DND-41 (cell line): ENCODE results near the gene ERV3-1.
"Not testable (repeated sequence)": the region's sequence is repeated elsewhere in the genome, so short reads cannot be mapped to it uniquely, and the experiment has no call there.

ENCODE experiments used
- ATAC-seq: fragments of 200-7000 bp; cut with Tn5 transposase; 3 replicates; pipeline ENCODE4 v1.9.1; 2021; ENCODE audit warnings: low read depth; ENCODE audit not compliant: insufficient read depth
- DNase-seq: peaks from one replicate; pipeline ENCODE4 v3.0.0-alpha.2; 2020
- H2AFZ ChIP-seq: 2 replicates; pipeline ENCODE4 v1.6.0; 2012; ENCODE audit warnings: low read depth, low read length
- H3K27ac ChIP-seq: 2 replicates; pipeline ENCODE4 v1.5.1; 2012; ENCODE audit warnings: low read length, inconsistent platforms
- H3K27me3 ChIP-seq: fragments of 200-600 bp; sonication (generic); 2 replicates; pipeline ENCODE4 v1.6.0; 2012; ENCODE audit warnings: low read length, mild to moderate bottlenecking, inconsistent platforms; ENCODE audit not compliant: insufficient read depth, poor library complexity
- H3K36me3 ChIP-seq: 2 replicates; pipeline ENCODE4 v1.5.1; 2012; ENCODE audit warnings: low read length, inconsistent platforms; ENCODE audit not compliant: insufficient read depth
- H3K4me1 ChIP-seq: 2 replicates; pipeline ENCODE4 v1.5.1; 2012; ENCODE audit warnings: mild to moderate bottlenecking, low read length; ENCODE audit not compliant: insufficient read depth
- H3K4me2 ChIP-seq: 2 replicates; pipeline ENCODE4 v1.6.0; 2012; ENCODE audit warnings: mild to moderate bottlenecking, moderate library complexity, low read length, inconsistent platforms; ENCODE audit not compliant: insufficient read depth
- H3K4me3 ChIP-seq, 2 experiments: fragments of 200-600 bp in 1 of 2; shearing (Covaris generic) in 1 of 2; 2 replicates each; pipeline ENCODE4 v1.5.1; 2012 to 2016; ENCODE audit warnings: inconsistent platforms in 2 of 2, low read length in 2 of 2, mild to moderate bottlenecking in 2 of 2, low read depth in 1 of 2, moderate library complexity in 1 of 2
- H3K79me2 ChIP-seq: 2 replicates; pipeline ENCODE4 v1.6.0; 2012; ENCODE audit warnings: low read length, inconsistent platforms; ENCODE audit not compliant: insufficient read depth
- H3K9ac ChIP-seq: 2 replicates; pipeline ENCODE4 v1.6.0; 2012; ENCODE audit warnings: low read depth, mild to moderate bottlenecking, inconsistent platforms, low read length, moderate library complexity
- H3K9me3 ChIP-seq: 2 replicates; pipeline ENCODE4 v1.5.1; 2012; ENCODE audit warnings: low read length, moderate library complexity, mild to moderate bottlenecking, inconsistent platforms; ENCODE audit not compliant: insufficient read depth, severe bottlenecking
- H4K20me1 ChIP-seq: 2 replicates; pipeline ENCODE4 v1.6.0; 2012; ENCODE audit warnings: low read length; ENCODE audit not compliant: insufficient read depth
- EZH2 ChIP-seq: IDR thresholded peaks from 3 replicates; pipeline ENCODE4 v1.6.1; 2012; ENCODE audit warnings: borderline replicate concordance, low read depth, mild to moderate bottlenecking, moderate library complexity, low read length, inconsistent platforms; ENCODE audit not compliant: severe bottlenecking
- TF ChIP-seq, protein P1 (sequence below): IDR thresholded peaks from 2 replicates; pipeline ENCODE4 v1.5.1; 2012; ENCODE audit warnings: borderline replicate concordance, low read length, moderate library complexity, mild to moderate bottlenecking; ENCODE audit not compliant: poor library complexity, severe bottlenecking; ENCODE audit errors: extremely low read depth

The ERV3-1 gene, protein sequence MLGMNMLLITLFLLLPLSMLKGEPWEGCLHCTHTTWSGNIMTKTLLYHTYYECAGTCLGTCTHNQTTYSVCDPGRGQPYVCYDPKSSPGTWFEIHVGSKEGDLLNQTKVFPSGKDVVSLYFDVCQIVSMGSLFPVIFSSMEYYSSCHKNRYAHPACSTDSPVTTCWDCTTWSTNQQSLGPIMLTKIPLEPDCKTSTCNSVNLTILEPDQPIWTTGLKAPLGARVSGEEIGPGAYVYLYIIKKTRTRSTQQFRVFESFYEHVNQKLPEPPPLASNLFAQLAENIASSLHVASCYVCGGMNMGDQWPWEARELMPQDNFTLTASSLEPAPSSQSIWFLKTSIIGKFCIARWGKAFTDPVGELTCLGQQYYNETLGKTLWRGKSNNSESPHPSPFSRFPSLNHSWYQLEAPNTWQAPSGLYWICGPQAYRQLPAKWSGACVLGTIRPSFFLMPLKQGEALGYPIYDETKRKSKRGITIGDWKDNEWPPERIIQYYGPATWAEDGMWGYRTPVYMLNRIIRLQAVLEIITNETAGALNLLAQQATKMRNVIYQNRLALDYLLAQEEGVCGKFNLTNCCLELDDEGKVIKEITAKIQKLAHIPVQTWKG

DNA sequence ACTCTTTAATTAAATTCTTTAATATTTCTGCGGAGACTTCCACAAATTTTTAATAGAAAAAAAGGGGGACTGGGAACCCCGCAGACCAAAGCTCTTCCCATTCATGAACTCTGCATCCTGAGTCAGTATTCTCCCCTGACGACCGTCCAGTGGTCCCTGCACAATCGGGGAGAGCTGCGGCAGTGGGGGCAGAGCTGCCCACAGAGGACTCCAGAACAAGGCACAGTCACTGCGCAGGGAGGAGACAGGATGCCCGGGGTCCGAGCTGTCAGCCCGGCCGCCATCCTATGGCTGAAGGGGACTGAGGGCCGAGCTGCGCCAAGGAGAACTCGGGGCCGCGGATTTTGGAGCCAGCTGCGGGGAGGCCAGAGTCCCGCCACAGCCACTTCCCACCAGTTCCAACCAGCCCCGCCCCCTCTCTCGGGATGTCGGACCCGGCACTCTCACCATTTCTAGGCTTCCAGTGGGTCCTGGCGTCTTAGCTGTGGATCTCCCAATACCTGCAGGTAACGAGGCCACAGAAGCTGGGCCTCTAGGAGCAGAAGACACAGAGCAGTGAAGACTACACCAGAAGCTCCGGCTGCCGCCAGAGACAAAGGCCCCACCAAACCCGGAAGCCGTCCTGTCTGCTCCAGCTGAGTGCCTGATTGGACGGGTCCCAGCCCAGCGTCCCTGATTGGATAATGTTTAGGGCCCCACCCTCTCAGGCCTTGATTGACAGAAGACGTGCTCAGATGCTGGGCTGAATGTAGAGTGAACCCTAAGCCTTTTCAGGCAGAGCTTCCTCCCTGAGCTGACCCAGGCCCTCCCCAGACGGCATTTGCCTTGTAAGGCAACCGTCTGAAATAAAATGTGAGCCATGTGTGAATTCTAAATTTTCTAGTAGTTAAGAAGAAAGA, at the start of gene ERV3-1:
TSS of gene ERV3-1 (minus strand) at position 594 of the 899 bp plus-strand sequence. CDS start 13,661 bp downstream, outside the sequence.
- Histone ChIP-seq H3K27ac (peak within 1 kb of the TSS; percentile 90), H3K27me3 (no peaks in the 10 kb centered on the region), H3K36me3 (peaks cover 32% of the 10 kb centered on the region), H3K9ac (peak within 1 kb of the TSS; percentile 88), H3K4me2 (peak within 1 kb of the TSS; percentile 80), H3K4me1 (peaks cover 29% of the 10 kb centered on the region), H3K9me3 (peaks cover 18% of the 10 kb centered on the region), H2AFZ (peak within 1 kb of the TSS; percentile 85), H4K20me1 (no peaks in the 10 kb centered on the region), H3K79me2 (peaks cover 54% of the 10 kb centered on the region), H3K4me3 (peak within 1 kb of the TSS; percentile 68 to 80)
- TF ChIP-seq, protein P1, sequence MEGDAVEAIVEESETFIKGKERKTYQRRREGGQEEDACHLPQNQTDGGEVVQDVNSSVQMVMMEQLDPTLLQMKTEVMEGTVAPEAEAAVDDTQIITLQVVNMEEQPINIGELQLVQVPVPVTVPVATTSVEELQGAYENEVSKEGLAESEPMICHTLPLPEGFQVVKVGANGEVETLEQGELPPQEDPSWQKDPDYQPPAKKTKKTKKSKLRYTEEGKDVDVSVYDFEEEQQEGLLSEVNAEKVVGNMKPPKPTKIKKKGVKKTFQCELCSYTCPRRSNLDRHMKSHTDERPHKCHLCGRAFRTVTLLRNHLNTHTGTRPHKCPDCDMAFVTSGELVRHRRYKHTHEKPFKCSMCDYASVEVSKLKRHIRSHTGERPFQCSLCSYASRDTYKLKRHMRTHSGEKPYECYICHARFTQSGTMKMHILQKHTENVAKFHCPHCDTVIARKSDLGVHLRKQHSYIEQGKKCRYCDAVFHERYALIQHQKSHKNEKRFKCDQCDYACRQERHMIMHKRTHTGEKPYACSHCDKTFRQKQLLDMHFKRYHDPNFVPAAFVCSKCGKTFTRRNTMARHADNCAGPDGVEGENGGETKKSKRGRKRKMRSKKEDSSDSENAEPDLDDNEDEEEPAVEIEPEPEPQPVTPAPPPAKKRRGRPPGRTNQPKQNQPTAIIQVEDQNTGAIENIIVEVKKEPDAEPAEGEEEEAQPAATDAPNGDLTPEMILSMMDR = no peak
- no peak for TF ChIP-seq EZH2
- peak; percentile 99 for ATAC-seq
- DNase-seq = peak; percentile 97

DNA sequence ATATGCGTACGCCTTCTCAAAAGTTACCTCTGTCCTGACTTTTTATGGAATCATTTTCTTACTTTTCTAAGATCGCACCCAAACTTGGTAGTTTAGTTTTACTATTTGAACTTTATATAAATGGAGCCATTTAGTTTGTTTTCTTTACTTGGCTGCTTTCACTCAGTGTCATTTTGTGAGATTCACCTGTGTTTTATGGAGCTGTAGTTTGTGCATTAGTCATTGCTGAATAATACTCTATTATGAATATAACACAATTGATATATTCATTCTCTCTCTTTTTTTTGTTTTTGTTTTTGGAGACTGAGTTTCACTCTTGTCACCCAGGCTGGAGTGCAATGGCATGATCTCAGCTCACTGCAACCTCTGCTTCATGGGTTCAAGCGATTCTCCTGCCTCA, 49.3 kb upstream of the ERV3-1 start:
- not testable (repeated sequence) for H3K9me3 ChIP-seq, H3K4me1 ChIP-seq, DNase-seq, H2AFZ ChIP-seq, H3K27ac ChIP-seq, H3K4me3 ChIP-seq, H4K20me1 ChIP-seq, ATAC-seq, H3K27me3 ChIP-seq, H3K36me3 ChIP-seq, H3K4me2 ChIP-seq, H3K9ac ChIP-seq
- H3K79me2 ChIP-seq = peaks cover 15% of the 10 kb centered on the region; the same call in 1 of the 2 replicates

DNA sequence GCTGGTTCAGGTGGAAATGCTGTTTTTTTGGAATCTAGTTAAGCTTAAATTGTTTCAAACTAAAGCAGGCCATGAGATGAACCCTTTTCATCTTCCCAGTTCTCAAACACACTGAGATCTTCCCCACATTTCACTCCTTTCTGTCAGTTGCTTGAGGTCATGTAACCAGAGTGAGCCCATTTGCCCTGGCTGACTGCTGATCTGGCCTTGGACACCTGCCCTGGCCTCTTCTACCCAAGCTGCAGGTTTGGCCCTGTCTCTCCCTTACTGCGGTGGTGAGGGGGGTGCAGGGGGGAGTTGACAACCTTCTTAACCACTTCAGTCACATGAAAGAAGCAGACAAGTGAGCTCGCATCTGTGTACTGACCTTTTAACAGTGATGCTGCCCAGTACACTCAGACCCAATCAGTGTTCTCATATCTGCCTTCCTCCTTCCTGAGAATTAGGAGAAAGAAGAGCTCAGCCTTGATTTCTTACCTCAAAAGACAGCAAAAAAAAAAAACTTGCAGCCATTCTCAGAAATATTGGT, 48.0 kb upstream of the ERV3-1 start:
- H3K79me2 ChIP-seq = peaks cover 18% of the 10 kb centered on the region; the same call in 1 of the 2 replicates
- H2AFZ ChIP-seq, H3K9me3 ChIP-seq, H3K4me1 ChIP-seq, ATAC-seq, H3K4me2 ChIP-seq, H4K20me1 ChIP-seq, H3K27me3 ChIP-seq, H3K9ac ChIP-seq, DNase-seq, H3K4me3 ChIP-seq, H3K36me3 ChIP-seq, H3K27ac ChIP-seq: not testable (repeated sequence)

DNA sequence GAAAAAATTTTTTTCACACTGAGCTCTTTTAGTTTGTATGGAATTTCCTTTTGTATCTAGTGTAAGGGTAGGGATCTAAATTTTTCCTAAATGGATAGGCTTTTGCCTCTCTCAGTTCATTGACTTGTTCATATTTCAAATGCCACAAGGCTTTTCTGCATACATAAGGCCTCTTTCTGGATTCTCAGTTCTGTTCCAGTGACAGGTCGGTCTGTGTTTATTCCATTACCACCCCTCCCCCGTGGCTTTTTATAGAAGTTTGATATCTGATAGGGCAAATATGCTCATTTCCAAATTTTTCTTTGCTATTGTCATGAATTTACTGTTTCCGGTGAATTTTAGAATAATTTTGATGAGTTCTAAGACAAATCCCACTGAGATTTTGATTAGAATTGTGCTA, 45.2 kb upstream of the ERV3-1 start:
- H3K27me3 ChIP-seq, H3K27ac ChIP-seq, H3K36me3 ChIP-seq, DNase-seq, H3K4me1 ChIP-seq, ATAC-seq, H3K4me3 ChIP-seq, H4K20me1 ChIP-seq, H2AFZ ChIP-seq, H3K4me2 ChIP-seq, H3K9ac ChIP-seq, H3K9me3 ChIP-seq: not testable (repeated sequence)
- peaks cover 22% of the 10 kb centered on the region; the same call in 1 of the 2 replicates for H3K79me2 ChIP-seq

DNA sequence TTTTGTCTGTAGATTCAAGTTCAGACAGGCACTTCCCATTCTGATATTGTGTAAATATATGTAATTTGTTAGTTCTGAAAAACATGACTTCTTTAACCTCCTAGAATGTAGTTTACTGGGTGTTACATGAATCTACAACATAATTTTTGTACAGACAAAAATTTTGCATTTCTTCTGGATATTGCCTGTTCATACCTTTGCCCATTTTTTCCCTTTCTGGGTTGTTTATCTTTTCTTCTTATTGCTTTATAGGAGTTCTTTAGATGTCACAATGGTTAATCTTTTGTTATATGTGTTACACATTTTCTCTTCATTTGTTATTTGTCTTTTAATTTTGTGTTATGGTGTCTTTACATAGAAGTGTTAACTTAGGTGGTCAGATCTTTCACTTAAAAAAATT, 44.7 kb upstream of the ERV3-1 start:
- H3K79me2 ChIP-seq = peaks cover 26% of the 10 kb centered on the region; the same call in 1 of the 2 replicates
- H3K27ac ChIP-seq, H2AFZ ChIP-seq, DNase-seq, H3K4me3 ChIP-seq, H3K27me3 ChIP-seq, H4K20me1 ChIP-seq, ATAC-seq, H3K9ac ChIP-seq, H3K4me1 ChIP-seq, H3K9me3 ChIP-seq, H3K36me3 ChIP-seq, H3K4me2 ChIP-seq: not testable (repeated sequence)

DNA sequence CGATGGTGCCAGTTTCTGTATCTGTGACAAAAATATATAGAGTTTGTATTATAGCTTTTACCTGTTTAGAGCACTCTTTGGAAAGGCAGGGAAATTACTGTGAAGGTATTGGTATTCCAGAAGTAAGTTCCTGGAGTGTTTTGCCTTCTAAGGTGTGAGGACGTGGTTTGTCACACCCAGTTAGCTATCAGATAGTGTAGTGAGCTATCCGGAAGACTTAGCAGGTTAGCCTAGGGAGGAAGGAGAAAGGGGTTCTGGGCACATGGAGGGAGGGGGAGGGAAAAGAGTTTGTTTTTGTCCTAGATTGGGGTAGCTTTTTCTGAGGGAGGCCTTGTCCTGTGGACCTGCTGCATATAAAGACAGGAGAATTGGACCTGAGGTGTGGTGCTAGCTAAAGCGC, 39.8 kb upstream of the ERV3-1 start:
- not testable (repeated sequence) for H3K4me2 ChIP-seq, H3K27ac ChIP-seq, DNase-seq, H2AFZ ChIP-seq, H3K9me3 ChIP-seq, H3K4me3 ChIP-seq, H3K27me3 ChIP-seq, H3K36me3 ChIP-seq, H3K4me1 ChIP-seq, ATAC-seq, H3K9ac ChIP-seq, H4K20me1 ChIP-seq
- peaks cover 31% of the 10 kb centered on the region for H3K79me2 ChIP-seq
